ENCODE data around the gene HYAL1.

The HYAL1 gene

DNA sequence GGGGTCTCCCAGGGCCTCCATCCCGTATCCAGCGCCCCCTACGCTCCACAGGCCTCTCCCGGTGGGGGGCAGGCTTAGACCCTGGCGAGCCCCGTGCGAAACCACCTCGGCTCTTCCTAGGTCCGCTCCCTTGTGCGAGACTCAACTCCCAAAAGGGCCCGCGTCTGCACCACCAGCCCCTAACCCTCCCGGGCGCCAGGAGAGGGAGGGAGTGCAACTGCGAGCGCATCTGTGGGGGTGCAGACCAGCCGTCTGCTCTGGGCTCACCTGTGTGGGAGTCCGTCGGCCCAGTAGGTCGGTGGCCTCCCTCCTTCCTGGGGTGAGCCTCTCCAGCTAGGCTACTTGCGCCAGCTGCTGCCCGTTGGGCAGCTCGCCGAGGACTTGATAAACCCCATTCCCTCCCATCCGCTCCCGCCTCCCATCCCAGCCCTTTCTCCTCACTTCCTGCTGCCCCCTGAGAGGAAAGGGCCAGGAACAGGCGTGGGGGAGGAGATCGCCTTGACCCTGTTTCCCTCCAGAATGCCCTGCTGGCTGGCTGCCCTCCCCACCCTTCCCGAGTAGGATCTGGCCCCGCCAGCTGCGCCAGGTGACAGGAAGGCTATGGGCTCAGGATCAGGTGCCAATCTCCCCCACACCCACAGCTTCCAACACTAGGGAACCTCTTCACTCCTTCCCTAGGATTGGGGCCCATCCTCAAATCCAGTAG lies 19.2 kb upstream of the HYAL1 start, which contains the start of gene HYAL2:
HYAL2 (minus strand) TSS at position 360 of the 706 bp plus-strand sequence. CDS start 2,256 bp downstream, outside the sequence.
- no peaks in the 10 kb centered on the region for H3K4me1 ChIP-seq (ENCODE audit: control insufficient read depth, insufficient read depth, low read length)
- POLR2A ChIA-PET = interaction anchor here (2.5 to 3.2 kb wide), 3 partner anchors 15 to 27 kb away, joined by 7 to 17 read pairs (median 12); partner anchors contain the start of genes HYAL3 and NAA80
- CTCF ChIA-PET = interaction anchor here (0.5 to 3.0 kb wide), 8 partner anchors 11 to 1200 kb away, joined by 3 to 21 read pairs (median 4); partner anchors contain the start of genes HYAL3 and NAA80

DNA sequence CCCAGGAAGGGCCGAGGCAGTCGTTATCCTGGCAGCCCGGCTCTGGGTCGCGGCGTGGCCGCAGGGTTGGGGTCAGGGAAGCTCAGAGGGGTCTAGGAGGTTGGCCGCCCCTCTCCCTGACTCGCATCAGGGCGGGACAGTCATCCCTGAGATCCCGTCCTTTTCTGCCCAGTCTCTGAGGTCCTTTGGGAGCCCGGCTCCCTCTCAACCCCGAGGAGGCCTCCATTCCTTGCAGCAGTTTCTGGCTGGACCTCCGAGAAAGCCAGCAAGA lies 18.7 kb upstream of the HYAL1 start:
- Histone ChIP-seq H3K27ac (ENCODE audit: extremely low read depth, low read depth, low read length) (no peak overlapping the region; the same call in 1 of the 2 replicates), H3K4me1 (ENCODE audit: control insufficient read depth, insufficient read depth, low read length) (peaks cover 2% of the 10 kb centered on the region; the same call in 1 of the 2 replicates)
- POLR2A ChIA-PET = interaction anchor here (0.7 to 3.2 kb wide), 3 partner anchors 15 to 30 kb away, joined by 3 to 17 read pairs (median 7); partner anchors contain the start of gene IFRD2

More for the DNA sequence above, 19.2 kb upstream of the HYAL1 start, which contains the start of gene HYAL2:
- H3K4me3 ChIP-seq (ENCODE audit: low read depth, low read length) = peak within 1 kb of the TSS; percentile 62
- peaks cover 3 to 59% of the 10 kb centered on the region in 2 experiments; a peak in 2 of 3 replicates for H3K36me3 ChIP-seq (ENCODE audit: control insufficient read depth in 2 of 2, insufficient read depth in 1 of 2, low read length in 2 of 2)
- no peaks in the 10 kb centered on the region for H3K9me3 ChIP-seq (ENCODE audit: control insufficient read depth, insufficient read depth, low read depth, low read length)
- TF ChIP-seq, protein P1, sequence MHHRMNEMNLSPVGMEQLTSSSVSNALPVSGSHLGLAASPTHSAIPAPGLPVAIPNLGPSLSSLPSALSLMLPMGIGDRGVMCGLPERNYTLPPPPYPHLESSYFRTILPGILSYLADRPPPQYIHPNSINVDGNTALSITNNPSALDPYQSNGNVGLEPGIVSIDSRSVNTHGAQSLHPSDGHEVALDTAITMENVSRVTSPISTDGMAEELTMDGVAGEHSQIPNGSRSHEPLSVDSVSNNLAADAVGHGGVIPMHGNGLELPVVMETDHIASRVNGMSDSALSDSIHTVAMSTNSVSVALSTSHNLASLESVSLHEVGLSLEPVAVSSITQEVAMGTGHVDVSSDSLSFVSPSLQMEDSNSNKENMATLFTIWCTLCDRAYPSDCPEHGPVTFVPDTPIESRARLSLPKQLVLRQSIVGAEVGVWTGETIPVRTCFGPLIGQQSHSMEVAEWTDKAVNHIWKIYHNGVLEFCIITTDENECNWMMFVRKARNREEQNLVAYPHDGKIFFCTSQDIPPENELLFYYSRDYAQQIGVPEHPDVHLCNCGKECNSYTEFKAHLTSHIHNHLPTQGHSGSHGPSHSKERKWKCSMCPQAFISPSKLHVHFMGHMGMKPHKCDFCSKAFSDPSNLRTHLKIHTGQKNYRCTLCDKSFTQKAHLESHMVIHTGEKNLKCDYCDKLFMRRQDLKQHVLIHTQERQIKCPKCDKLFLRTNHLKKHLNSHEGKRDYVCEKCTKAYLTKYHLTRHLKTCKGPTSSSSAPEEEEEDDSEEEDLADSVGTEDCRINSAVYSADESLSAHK (tag by site-specific recombination; IDR thresholded peaks at IDR 0.05) = no peak
- peak; percentile 15; the same call in 1 of the 2 replicates for TF ChIP-seq ZFHX2 (tag by site-specific recombination; conservative IDR thresholded peaks at IDR 0.05)
- peak within 1 kb of the TSS; percentile 95 for H3K27ac ChIP-seq (ENCODE audit: extremely low read depth, low read depth, low read length)

More for the DNA sequence above, 18.7 kb upstream of the HYAL1 start:
- TF ChIP-seq ZNF140 (tag by site-specific recombination; IDR thresholded peaks at IDR 0.05) (no peak), ZNF202 (tag by site-specific recombination; IDR thresholded peaks at IDR 0.05; ENCODE audit: borderline replicate concordance) (no peak), SCRT1 (tag by site-specific recombination; IDR thresholded peaks at IDR 0.05; ENCODE audit: borderline replicate concordance) (no peak), SP3 (tag by site-specific recombination; IDR thresholded peaks at IDR 0.05) (no peak), YY1 (tag by site-specific recombination; IDR thresholded peaks at IDR 0.05) (no peak), ZNF626 (tag by site-specific recombination; IDR thresholded peaks at IDR 0.05) (no peak), ZBTB17 (tag by site-specific recombination; IDR thresholded peaks at IDR 0.05) (no peak), ZNF623 (tag by site-specific recombination; IDR thresholded peaks at IDR 0.05) (no peak), ZNF701 (tag by site-specific recombination; IDR thresholded peaks at IDR 0.05) (no peak), ZFHX2 (tag by site-specific recombination; conservative IDR thresholded peaks at IDR 0.05) (no peak), ZSCAN23 (tag by site-specific recombination; IDR thresholded peaks at IDR 0.05) (no peak), ZNF670 (tag by site-specific recombination; IDR thresholded peaks at IDR 0.05; ENCODE audit: low read depth) (no peak), ZNF48 (tag by site-specific recombination; IDR thresholded peaks at IDR 0.05) (no peak), ZBTB21 (tag by site-specific recombination; IDR thresholded peaks at IDR 0.05) (no peak)
- TF ChIP-seq, protein P2, sequence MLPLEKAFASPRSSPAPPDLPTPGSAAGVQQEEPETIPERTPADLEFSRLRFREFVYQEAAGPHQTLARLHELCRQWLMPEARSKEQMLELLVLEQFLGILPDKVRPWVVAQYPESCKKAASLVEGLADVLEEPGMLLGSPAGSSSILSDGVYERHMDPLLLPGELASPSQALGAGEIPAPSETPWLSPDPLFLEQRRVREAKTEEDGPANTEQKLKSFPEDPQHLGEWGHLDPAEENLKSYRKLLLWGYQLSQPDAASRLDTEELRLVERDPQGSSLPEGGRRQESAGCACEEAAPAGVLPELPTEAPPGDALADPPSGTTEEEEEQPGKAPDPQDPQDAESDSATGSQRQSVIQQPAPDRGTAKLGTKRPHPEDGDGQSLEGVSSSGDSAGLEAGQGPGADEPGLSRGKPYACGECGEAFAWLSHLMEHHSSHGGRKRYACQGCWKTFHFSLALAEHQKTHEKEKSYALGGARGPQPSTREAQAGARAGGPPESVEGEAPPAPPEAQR (tag by site-specific recombination; IDR thresholded peaks at IDR 0.05) = no peak
- TF ChIP-seq, protein P3, sequence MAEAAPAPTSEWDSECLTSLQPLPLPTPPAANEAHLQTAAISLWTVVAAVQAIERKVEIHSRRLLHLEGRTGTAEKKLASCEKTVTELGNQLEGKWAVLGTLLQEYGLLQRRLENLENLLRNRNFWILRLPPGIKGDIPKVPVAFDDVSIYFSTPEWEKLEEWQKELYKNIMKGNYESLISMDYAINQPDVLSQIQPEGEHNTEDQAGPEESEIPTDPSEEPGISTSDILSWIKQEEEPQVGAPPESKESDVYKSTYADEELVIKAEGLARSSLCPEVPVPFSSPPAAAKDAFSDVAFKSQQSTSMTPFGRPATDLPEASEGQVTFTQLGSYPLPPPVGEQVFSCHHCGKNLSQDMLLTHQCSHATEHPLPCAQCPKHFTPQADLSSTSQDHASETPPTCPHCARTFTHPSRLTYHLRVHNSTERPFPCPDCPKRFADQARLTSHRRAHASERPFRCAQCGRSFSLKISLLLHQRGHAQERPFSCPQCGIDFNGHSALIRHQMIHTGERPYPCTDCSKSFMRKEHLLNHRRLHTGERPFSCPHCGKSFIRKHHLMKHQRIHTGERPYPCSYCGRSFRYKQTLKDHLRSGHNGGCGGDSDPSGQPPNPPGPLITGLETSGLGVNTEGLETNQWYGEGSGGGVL (tag by site-specific recombination; IDR thresholded peaks at IDR 0.05) = no peak
- TF ChIP-seq, protein P4, sequence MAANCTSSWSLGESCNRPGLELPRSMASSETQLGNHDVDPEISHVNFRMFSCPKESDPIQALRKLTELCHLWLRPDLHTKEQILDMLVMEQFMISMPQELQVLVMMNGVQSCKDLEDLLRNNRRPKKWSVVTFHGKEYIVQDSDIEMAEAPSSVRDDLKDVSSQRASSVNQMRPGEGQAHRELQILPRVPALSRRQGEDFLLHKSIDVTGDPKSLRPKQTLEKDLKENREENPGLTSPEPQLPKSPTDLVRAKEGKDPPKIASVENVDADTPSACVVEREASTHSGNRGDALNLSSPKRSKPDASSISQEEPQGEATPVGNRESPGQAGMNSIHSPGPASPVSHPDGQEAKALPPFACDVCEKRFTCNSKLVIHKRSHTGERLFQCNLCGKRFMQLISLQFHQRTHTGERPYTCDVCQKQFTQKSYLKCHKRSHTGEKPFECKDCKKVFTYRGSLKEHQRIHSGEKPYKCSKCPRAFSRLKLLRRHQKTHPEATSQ (tag by site-specific recombination; IDR thresholded peaks at IDR 0.05) = no peak
- TF ChIP-seq, protein P5, sequence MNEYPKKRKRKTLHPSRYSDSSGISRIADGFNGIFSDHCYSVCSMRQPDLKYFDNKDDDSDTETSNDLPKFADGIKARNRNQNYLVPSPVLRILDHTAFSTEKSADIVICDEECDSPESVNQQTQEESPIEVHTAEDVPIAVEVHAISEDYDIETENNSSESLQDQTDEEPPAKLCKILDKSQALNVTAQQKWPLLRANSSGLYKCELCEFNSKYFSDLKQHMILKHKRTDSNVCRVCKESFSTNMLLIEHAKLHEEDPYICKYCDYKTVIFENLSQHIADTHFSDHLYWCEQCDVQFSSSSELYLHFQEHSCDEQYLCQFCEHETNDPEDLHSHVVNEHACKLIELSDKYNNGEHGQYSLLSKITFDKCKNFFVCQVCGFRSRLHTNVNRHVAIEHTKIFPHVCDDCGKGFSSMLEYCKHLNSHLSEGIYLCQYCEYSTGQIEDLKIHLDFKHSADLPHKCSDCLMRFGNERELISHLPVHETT (tag by site-specific recombination; IDR thresholded peaks at IDR 0.05) = no peak
- TF ChIP-seq, protein P6, sequence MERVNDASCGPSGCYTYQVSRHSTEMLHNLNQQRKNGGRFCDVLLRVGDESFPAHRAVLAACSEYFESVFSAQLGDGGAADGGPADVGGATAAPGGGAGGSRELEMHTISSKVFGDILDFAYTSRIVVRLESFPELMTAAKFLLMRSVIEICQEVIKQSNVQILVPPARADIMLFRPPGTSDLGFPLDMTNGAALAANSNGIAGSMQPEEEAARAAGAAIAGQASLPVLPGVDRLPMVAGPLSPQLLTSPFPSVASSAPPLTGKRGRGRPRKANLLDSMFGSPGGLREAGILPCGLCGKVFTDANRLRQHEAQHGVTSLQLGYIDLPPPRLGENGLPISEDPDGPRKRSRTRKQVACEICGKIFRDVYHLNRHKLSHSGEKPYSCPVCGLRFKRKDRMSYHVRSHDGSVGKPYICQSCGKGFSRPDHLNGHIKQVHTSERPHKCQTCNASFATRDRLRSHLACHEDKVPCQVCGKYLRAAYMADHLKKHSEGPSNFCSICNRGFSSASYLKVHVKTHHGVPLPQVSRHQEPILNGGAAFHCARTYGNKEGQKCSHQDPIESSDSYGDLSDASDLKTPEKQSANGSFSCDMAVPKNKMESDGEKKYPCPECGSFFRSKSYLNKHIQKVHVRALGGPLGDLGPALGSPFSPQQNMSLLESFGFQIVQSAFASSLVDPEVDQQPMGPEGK (tag by site-specific recombination; IDR thresholded peaks at IDR 0.05) = no peak
- TF ChIP-seq, protein P7, sequence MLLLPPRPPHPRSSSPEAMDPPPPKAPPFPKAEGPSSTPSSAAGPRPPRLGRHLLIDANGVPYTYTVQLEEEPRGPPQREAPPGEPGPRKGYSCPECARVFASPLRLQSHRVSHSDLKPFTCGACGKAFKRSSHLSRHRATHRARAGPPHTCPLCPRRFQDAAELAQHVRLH (tag by site-specific recombination; IDR thresholded peaks at IDR 0.05) = no peak
- CTCF ChIA-PET = interaction anchor here (0.5 to 1.7 kb wide), 5 partner anchors 11 to 1200 kb away, joined by 3 to 7 read pairs (median 4); partner anchors contain the start of genes HYAL3 and NAA80
- Histone ChIP-seq H3K36me3 (ENCODE audit: control insufficient read depth in 2 of 2, insufficient read depth in 1 of 2, low read length in 2 of 2) (peaks cover 3 to 63% of the 10 kb centered on the region in 2 experiments; a peak in 2 of 3 replicates), H3K4me3 (ENCODE audit: low read depth, low read length) (no peak overlapping the region), H3K9me3 (ENCODE audit: control insufficient read depth, insufficient read depth, low read depth, low read length) (no peaks in the 10 kb centered on the region)
